Measurements from ENCODE around the gene KRT25.

The KRT25 gene

GRCh38 chr17:40779181-40779909, 24.2 kb upstream of the KRT25 start:
- TF ChIP-seq, protein P1, sequence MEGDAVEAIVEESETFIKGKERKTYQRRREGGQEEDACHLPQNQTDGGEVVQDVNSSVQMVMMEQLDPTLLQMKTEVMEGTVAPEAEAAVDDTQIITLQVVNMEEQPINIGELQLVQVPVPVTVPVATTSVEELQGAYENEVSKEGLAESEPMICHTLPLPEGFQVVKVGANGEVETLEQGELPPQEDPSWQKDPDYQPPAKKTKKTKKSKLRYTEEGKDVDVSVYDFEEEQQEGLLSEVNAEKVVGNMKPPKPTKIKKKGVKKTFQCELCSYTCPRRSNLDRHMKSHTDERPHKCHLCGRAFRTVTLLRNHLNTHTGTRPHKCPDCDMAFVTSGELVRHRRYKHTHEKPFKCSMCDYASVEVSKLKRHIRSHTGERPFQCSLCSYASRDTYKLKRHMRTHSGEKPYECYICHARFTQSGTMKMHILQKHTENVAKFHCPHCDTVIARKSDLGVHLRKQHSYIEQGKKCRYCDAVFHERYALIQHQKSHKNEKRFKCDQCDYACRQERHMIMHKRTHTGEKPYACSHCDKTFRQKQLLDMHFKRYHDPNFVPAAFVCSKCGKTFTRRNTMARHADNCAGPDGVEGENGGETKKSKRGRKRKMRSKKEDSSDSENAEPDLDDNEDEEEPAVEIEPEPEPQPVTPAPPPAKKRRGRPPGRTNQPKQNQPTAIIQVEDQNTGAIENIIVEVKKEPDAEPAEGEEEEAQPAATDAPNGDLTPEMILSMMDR (IDR thresholded peaks at IDR 0.05): no peak
- Histone ChIP-seq H3K4me3 (peak overlapping the region; percentile 9), H3K27ac (no peak overlapping the region)
- DNase-seq (ENCODE audit: low spot score): no peak

GRCh38 chr17:40778461-40778860, 23.3 kb upstream of the KRT25 start:
- no peak overlapping the region for H3K27ac ChIP-seq
- no peak for DNase-seq (ENCODE audit: low spot score)
- TF ChIP-seq, protein P1 (IDR thresholded peaks at IDR 0.05): no peak
- no peak overlapping the region for H3K4me3 ChIP-seq

GRCh38 chr17:40777971-40778370, 22.8 kb upstream of the KRT25 start:
- Histone ChIP-seq H3K27ac (no peak overlapping the region), H3K4me3 (no peak overlapping the region)
- DNase-seq (ENCODE audit: low spot score): no peak
- TF ChIP-seq, protein P1 (IDR thresholded peaks at IDR 0.05): no peak

- Histone ChIP-seq H3K4me3 (no peak overlapping the region), H3K27ac (no peak overlapping the region)
- DNase-seq (ENCODE audit: low spot score): no peak
- TF ChIP-seq, protein P1 (IDR thresholded peaks at IDR 0.05): no peak
These were observed 22.3 kb upstream of the KRT25 start for GRCh38 chr17:40777459-40777858.

DNA sequence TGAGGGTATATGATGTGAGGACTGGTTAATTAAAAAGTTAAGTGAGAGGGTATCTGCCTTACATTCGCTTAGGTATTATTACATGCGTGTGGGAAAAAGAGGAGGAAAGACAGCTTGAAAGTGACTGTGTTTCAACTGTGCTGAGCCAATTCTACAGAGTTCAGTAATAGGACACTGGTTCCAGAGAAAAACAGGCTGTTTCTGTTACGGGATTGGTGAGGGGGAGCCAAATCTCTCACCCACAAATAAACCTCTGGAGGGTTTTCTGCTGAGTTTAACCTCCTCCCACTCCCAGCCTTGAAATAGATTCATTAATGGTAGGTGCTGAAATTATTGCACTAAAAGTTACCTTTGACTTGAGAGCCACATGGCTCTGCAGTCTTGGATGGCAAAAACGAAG, 20.8 kb upstream of the KRT25 start:
- H3K27ac ChIP-seq: no peak overlapping the region
- H3K4me3 ChIP-seq: no peak overlapping the region
- DNase-seq (ENCODE audit: low spot score): no peak
- TF ChIP-seq, protein P1 (IDR thresholded peaks at IDR 0.05): no peak

DNA sequence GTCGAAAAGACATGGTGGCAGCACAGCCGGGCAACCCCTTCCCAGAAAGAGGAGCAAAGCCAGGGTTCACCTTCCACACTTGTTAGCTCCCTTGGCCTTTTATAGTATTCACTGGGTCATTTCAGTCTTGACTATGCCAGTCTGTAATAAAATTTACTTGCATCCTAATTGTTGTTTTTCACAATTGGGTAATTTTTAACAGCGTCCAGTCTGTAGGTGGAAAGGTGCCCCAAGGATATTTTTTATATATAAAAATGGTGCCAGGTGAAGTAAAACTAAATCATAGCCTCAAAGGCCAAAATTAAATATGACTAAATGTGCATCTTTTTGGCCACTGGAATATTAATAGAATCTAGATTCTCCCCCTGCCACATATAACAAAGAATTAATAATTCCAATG, 17.0 kb upstream of the KRT25 start, which contains the start of gene KRT26:
Gene KRT26 (minus strand): TSS at position 101 of the 400 bp plus-strand sequence. CDS start 88 bp downstream, at position 13.
- TF ChIP-seq, protein P1 (IDR thresholded peaks at IDR 0.05): no peak
- H3K27ac ChIP-seq: no peak within 1 kb of the TSS
- DNase-seq (ENCODE audit: low spot score): no peak
- H3K4me3 ChIP-seq: no peak within 1 kb of the TSS

GRCh38 chr17:40765657-40766056, 10.5 kb upstream of the KRT25 start:
- TF ChIP-seq, protein P1 (IDR thresholded peaks at IDR 0.05): no peak
- Histone ChIP-seq H3K4me3 (no peak overlapping the region), H3K27ac (no peak overlapping the region)
- no peak for DNase-seq (ENCODE audit: low spot score)

Measured in coronary artery (tissue), 2 donors.